IPS-NIHi7 (cell line): ENCODE measurements around the gene TXN2.
"Not testable (repeated sequence)": the region's sequence is repeated elsewhere in the genome, so short reads cannot be mapped to it uniquely, and the experiment has no call there.

Source experiments
- DNase-seq: peaks from one replicate; pipeline ENCODE4 v3.0.0; 2012; ENCODE audit warnings: mixed read lengths; ENCODE audit errors: extremely low spot score

The TXN2 gene

GRCh38 chr22:36431977-36432376 is 49.5 kb downstream of the TXN2 start:
- DNase-seq = no peak

GRCh38 chr22:36430863-36431262 is 50.6 kb downstream of the TXN2 start:
- no peak for DNase-seq

GRCh38 chr22:36427952-36428351 is 53.5 kb downstream of the TXN2 start:
- not testable (repeated sequence) for DNase-seq

- DNase-seq = no peak
These were observed 55.4 kb downstream of the TXN2 start for GRCh38 chr22:36425977-36426523.

- DNase-seq = no peak
These were observed 56.4 kb downstream of the TXN2 start for GRCh38 chr22:36424901-36425579.

- DNase-seq = not testable (repeated sequence)
These were observed 57.0 kb downstream of the TXN2 start for GRCh38 chr22:36424466-36424865.

- no peak for DNase-seq
These were observed 57.7 kb downstream of the TXN2 start for GRCh38 chr22:36423461-36424404.

- DNase-seq = no peak
These were observed 59.0 kb downstream of the TXN2 start for GRCh38 chr22:36422287-36423014.

GRCh38 chr22:36419912-36420882 is 61.2 kb downstream of the TXN2 start:
- no peak for DNase-seq

- DNase-seq = peak; percentile 45
These were observed 62.1 kb downstream of the TXN2 start for GRCh38 chr22:36419177-36419911.

GRCh38 chr22:36417281-36417686 is 64.2 kb downstream of the TXN2 start:
- DNase-seq = no peak
